Uterine smooth muscle cell (primary cell): ENCODE measurements around the gene RIMS1. TPM values are rescaled to one million over a fixed set of nuclear protein-coding genes. Genes with fewer than 3 reads are reported as not detected.

Experiments
- total RNA-seq: library from RNA; depleted of rRNA; stranded (reverse); fragments of >200 nt; gene quantifications from 2 replicates; pipeline ENCODE4 v1.2.3, GENCODE V29; 2014

Gene RIMS1
- total RNA-seq, result 0.33 and 0.50 TPM in 2 replicates

DNA sequence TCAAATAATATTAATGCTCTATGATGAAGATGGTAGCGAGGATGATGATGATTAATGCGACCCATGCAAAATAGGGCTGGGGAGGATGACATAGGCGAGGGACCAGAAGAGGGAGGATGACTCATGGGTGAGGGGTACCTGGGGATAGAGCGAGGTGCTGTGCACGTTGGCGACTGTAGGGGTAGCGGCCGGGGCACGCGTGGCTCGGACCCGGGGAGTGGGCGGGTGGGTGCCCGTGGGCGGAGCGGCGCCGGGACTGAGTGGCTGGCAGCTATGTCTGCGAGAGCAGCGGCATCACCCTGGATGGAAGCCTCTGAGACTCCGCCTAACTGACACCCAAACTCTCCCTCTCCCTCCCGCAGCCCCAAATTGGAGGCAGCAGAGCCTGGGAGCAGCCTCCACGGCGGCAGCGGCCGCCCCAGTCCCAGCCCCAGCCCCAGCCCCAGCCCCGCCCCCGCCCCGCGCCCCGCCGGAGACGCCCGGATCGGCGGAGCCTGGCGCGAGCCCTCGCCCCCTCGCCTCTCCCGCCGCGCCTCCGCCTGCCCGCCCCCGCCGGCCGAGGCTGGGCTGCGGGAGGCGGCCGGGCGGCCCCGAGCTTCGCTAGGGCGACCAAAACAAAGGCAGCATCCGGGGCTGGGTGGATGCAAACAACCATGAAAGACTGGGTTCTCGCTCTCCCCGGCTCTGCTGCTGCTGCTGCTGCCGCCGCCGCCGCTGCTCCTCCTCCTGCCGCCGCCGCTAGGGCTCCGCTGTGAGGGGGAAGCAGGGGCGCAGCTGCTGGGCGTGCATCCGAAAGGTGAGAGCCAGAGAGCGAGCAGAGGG is at the start of gene RIMS1:
TSS of gene RIMS1 (plus strand) at position 367 of the 822 bp plus-strand sequence. CDS start 474 bp downstream, outside the sequence.

